NB4 (cell line): Measurements from ENCODE around the gene CHRNA7.

Source experiments
- POLR2A ChIP-seq: IDR thresholded peaks from 2 replicates; pipeline ENCODE4 v1.6.1; 2011; ENCODE audit warnings: mild to moderate bottlenecking; ENCODE audit not compliant: insufficient read length; ENCODE audit errors: extremely low read depth
- TF ChIP-seq, protein P1 (sequence below): IDR thresholded peaks from one replicate; pipeline ENCODE4 v1.5.1; 2012; ENCODE audit warnings: low read depth, low read length
- TF ChIP-seq, protein P2 (sequence below): IDR thresholded peaks from 2 replicates; pipeline ENCODE4 v1.6.1; 2011; ENCODE audit warnings: low read depth, low read length

DNA sequence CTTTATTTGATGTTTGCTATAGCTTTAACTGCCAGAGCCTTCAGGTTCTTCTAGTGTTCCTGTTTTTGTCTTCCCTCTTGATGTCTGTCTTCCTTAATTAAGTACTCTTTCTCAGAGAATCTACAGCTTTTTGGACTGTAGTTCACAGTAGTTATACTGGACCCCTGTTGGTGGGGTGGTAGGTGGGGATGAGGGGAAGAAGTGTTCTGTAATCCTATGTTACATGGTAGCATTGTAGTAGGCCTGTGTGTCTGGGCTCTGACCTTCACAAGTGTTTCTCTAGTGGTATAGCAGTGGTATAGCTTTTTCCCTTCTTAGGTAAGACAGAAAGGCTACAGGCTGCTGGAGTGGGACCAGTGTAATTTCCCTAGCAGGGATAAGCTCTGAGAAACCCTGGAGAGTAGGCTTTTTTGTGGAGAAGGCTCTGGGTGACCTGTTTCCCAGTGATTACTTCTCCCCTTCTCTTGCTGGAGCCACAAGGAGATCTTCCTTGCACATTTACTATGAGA, 59.6 kb downstream of the CHRNA7 start:
- TF ChIP-seq, protein P1, sequence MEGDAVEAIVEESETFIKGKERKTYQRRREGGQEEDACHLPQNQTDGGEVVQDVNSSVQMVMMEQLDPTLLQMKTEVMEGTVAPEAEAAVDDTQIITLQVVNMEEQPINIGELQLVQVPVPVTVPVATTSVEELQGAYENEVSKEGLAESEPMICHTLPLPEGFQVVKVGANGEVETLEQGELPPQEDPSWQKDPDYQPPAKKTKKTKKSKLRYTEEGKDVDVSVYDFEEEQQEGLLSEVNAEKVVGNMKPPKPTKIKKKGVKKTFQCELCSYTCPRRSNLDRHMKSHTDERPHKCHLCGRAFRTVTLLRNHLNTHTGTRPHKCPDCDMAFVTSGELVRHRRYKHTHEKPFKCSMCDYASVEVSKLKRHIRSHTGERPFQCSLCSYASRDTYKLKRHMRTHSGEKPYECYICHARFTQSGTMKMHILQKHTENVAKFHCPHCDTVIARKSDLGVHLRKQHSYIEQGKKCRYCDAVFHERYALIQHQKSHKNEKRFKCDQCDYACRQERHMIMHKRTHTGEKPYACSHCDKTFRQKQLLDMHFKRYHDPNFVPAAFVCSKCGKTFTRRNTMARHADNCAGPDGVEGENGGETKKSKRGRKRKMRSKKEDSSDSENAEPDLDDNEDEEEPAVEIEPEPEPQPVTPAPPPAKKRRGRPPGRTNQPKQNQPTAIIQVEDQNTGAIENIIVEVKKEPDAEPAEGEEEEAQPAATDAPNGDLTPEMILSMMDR = no peak
- TF ChIP-seq, protein P2, sequence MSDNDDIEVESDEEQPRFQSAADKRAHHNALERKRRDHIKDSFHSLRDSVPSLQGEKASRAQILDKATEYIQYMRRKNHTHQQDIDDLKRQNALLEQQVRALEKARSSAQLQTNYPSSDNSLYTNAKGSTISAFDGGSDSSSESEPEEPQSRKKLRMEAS = no peak
- no peak for TF ChIP-seq POLR2A
